ENCODE measurements around the gene E2F1.
"Not testable (repeated sequence)": the region's sequence is repeated elsewhere in the genome, so short reads cannot be mapped to it uniquely, and the experiment has no call there.

Gene E2F1

DNA sequence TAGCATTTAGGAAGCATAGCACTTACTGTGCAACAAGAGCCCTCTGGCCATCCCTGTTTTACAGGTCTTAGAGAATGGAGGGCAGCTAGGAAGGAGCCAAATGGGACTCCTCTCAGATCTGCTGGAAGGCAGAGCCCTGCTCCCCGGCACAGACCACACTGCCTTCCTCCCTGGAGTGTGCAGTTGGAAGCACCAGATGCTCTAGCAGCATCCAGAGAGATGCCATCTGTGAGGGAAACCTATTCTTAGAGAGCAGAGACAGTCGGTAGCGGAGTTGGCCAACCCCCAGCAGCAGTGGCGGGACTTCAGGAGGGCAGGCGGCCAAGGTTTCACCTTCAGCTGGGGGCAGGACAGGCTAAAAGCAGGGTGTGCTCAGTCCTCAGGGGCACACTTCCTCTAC is 16.7 kb upstream of the E2F1 start:
- ATAC-seq, result peak; percentile 82

DNA sequence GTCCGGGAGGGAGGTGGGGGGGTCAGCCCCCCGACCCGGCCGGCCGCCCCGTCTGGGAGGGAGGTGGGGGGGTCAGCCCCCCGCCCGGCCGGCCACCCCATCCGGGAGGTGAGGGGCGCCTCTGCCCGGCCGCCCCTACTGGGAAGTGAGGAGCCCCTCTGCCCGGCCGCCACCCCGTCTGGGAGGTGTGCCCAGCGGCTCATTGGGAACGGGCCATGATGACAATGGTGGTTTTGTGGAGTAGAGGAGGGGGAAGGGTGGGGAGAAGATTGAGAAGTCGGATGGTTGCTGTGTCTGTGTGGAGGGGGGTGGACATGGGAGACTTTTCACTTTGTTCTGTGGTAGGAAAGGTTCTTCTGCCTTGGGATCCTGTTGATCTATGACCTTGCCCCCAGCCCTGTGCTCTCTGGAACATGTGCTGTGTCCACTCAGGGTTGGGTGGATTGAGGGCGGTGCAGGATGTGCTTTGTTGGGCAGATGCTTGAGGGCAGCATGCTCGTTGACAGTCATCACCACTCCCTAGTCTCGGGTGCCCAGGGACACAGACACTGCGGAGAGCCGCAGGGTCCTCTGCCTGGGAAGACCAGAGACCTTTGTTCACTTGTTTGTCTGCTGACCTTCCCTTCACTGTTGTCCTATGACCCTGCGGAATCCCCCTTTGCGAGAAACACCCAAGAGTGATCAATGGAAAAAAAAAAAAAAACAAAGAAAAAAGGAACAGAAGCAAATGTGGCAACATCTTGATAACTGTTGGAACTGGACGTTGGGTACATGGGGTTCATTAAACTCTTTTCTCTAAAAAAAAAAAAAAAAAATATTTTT is 15.7 kb upstream of the E2F1 start:
- TF ChIP-seq ISL1 (CRISPR knock-in tag; IDR thresholded peaks at IDR 0.05) (no peak), SNAI2 (CRISPR knock-in tag; IDR thresholded peaks at IDR 0.05) (no peak), ZNF70 (CRISPR knock-in tag; IDR thresholded peaks at IDR 0.05) (no peak), TCF4 (CRISPR knock-in tag; IDR thresholded peaks at IDR 0.05; ENCODE audit: borderline replicate concordance) (no peak), ARNTL (CRISPR knock-in tag; IDR thresholded peaks at IDR 0.05; ENCODE audit: borderline replicate concordance, low read depth) (no peak), OSR1 (CRISPR knock-in tag; IDR thresholded peaks at IDR 0.05) (no peak)
- TF ChIP-seq, protein P1, sequence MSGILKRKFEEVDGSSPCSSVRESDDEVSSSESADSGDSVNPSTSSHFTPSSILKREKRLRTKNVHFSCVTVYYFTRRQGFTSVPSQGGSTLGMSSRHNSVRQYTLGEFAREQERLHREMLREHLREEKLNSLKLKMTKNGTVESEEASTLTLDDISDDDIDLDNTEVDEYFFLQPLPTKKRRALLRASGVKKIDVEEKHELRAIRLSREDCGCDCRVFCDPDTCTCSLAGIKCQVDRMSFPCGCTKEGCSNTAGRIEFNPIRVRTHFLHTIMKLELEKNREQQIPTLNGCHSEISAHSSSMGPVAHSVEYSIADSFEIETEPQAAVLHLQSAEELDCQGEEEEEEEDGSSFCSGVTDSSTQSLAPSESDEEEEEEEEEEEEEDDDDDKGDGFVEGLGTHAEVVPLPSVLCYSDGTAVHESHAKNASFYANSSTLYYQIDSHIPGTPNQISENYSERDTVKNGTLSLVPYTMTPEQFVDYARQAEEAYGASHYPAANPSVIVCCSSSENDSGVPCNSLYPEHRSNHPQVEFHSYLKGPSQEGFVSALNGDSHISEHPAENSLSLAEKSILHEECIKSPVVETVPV (CRISPR knock-in tag; IDR thresholded peaks at IDR 0.05), result no peak
- TF ChIP-seq, protein P2, sequence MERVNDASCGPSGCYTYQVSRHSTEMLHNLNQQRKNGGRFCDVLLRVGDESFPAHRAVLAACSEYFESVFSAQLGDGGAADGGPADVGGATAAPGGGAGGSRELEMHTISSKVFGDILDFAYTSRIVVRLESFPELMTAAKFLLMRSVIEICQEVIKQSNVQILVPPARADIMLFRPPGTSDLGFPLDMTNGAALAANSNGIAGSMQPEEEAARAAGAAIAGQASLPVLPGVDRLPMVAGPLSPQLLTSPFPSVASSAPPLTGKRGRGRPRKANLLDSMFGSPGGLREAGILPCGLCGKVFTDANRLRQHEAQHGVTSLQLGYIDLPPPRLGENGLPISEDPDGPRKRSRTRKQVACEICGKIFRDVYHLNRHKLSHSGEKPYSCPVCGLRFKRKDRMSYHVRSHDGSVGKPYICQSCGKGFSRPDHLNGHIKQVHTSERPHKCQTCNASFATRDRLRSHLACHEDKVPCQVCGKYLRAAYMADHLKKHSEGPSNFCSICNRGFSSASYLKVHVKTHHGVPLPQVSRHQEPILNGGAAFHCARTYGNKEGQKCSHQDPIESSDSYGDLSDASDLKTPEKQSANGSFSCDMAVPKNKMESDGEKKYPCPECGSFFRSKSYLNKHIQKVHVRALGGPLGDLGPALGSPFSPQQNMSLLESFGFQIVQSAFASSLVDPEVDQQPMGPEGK (CRISPR knock-in tag; IDR thresholded peaks at IDR 0.05; ENCODE audit: borderline replicate concordance), result no peak
- TF ChIP-seq, protein P3, sequence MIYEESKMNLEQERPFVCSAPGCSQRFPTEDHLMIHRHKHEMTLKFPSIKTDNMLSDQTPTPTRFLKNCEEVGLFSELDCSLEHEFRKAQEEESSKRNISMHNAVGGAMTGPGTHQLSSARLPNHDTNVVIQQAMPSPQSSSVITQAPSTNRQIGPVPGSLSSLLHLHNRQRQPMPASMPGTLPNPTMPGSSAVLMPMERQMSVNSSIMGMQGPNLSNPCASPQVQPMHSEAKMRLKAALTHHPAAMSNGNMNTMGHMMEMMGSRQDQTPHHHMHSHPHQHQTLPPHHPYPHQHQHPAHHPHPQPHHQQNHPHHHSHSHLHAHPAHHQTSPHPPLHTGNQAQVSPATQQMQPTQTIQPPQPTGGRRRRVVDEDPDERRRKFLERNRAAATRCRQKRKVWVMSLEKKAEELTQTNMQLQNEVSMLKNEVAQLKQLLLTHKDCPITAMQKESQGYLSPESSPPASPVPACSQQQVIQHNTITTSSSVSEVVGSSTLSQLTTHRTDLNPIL (CRISPR knock-in tag; IDR thresholded peaks at IDR 0.05; ENCODE audit: low read depth), result no peak
- TF ChIP-seq, protein P4, sequence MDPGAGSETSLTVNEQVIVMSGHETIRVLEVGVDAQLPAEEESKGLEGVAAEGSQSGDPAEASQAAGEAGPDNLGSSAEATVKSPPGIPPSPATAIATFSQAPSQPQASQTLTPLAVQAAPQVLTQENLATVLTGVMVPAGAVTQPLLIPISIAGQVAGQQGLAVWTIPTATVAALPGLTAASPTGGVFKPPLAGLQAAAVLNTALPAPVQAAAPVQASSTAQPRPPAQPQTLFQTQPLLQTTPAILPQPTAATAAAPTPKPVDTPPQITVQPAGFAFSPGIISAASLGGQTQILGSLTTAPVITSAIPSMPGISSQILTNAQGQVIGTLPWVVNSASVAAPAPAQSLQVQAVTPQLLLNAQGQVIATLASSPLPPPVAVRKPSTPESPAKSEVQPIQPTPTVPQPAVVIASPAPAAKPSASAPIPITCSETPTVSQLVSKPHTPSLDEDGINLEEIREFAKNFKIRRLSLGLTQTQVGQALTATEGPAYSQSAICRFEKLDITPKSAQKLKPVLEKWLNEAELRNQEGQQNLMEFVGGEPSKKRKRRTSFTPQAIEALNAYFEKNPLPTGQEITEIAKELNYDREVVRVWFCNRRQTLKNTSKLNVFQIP (CRISPR knock-in tag; IDR thresholded peaks at IDR 0.05; ENCODE audit: borderline replicate concordance, low read depth), result no peak
- ATAC-seq, result no peak

More for the DNA sequence above, 16.7 kb upstream of the E2F1 start:
- TF ChIP-seq SNAI2 (CRISPR knock-in tag; IDR thresholded peaks at IDR 0.05), result no peak
- TF ChIP-seq TCF4 (CRISPR knock-in tag; IDR thresholded peaks at IDR 0.05; ENCODE audit: borderline replicate concordance), result peak; percentile 31; the same call in 1 of the 2 replicates
- no peak for TF ChIP-seq RARB (CRISPR knock-in tag; IDR thresholded peaks at IDR 0.05)
- TF ChIP-seq, protein P3 (CRISPR knock-in tag; IDR thresholded peaks at IDR 0.05; ENCODE audit: low read depth), result no peak
- TF ChIP-seq, protein P2 (CRISPR knock-in tag; IDR thresholded peaks at IDR 0.05; ENCODE audit: borderline replicate concordance), result no peak
- TF ChIP-seq TOX (CRISPR knock-in tag; IDR thresholded peaks at IDR 0.05; ENCODE audit: borderline replicate concordance), result no peak
- no peak for TF ChIP-seq BACH2 (CRISPR knock-in tag; IDR thresholded peaks at IDR 0.05; ENCODE audit: borderline replicate concordance)
- no peak for TF ChIP-seq ZFP30 (CRISPR knock-in tag; IDR thresholded peaks at IDR 0.05)
- no peak for TF ChIP-seq ARNTL (CRISPR knock-in tag; IDR thresholded peaks at IDR 0.05; ENCODE audit: borderline replicate concordance, low read depth)

DNA sequence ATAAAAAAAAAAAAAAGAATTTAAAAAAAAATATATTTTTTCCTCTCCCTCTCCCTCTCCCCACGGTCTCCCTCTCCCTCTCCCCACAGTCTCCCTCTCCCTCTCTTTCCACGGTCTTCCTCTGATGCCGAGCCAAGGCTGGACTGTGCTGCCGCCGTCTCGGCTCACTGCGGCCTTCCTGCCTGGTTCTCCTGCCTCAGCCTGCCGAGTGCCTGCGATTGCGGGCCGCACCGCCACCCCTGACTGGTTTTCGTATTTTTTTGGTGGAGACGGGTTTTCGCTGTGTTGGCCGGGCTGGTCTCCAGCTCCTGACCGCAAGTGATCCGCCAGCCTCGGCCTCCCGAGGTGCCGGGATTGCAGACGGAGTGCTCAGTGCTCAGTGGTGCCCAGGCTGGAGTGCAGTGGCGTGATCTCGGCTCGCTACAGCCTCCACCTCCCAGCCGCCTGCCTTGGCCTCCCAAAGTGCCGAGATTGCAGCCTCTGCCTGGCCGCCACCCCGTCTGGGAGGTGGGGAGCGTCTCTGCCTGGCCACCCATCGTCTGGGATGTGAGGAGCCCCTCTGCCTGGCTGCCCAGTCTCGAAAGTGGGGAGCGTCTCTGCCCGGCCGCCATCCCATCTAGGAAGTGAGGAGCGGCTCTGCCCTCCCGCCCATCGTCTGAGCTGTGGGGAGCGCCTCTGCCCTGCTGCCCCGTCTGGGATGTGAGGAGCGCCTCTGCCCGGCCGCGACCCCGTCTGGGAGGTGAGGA is 14.7 kb upstream of the E2F1 start:
- not testable (repeated sequence) for ATAC-seq

DNA sequence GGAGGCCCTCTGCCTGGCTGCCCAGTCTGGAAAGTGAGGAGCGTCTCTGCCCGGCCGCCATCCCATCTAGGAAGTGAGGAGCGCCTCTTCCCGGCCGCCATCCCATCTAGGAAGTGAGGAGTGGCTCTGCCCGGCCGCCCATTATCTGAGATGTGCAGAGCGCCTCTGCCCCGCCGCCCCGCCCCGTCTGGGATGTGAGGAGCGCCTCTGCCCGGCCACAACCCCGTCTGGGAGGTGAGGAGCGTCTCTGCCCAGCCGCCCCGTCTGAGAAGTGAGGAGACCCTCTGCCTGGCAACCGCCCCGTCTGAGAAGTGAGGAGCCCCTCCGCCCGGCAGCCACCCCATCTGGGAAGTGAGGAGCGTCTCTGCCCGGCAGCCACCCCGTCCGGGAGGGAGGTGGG is 12.8 kb upstream of the E2F1 start:
- ATAC-seq, result not testable (repeated sequence)

Data from SK-N-SH treated with all-trans-retinoic acid at 6 μM for 48 hours (cell line).